Measurements from ENCODE around the gene NRL. TPM values are rescaled to one million over a fixed set of nuclear protein-coding genes. Genes with fewer than 3 reads are reported as not detected.
"Not testable (repeated sequence)": the region's sequence is repeated elsewhere in the genome, so short reads cannot be mapped to it uniquely, and the experiment has no call there.

Gene NRL
- total RNA-seq, 2 donors from 2014 or later = 4.3 to 4.7 TPM

DNA sequence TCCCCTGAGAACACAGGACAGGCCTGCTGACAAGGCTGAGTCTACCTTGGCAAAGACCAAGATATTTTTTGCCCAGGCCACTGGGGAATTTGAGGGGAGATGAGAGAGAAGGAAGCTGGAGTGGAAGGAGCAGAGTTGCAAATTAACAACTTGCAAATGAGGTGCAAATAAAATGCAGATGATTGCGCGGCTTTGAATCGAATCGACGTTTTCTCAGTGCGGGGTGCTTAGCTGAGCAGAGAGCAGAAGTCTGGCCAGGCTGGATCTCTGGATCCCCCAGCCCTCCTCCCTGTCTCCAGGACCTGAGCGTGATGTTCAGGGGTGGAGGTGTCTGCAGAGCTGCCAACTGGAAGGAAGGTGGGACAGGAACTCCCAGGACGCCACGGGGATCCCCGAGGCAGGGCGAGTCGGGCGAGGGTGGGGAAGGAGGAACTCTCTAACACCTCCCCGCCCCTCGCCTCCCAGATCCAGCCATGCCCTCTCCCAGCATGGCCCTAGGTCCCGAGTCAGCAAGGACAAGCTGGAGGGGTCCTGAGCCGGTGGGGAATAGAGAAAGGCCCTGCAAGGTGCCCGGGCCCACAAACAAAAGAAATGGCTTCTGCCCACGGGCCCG lies 63.5 kb downstream of the NRL start:
- intact Hi-C loops (cut with DNase I) = no loop called here
- no peak for DNase-seq (ENCODE audit: low spot score)
- Histone ChIP-seq H3K9me3 (no peaks in the 10 kb centered on the region), H3K27me3 (replicated peaks; ENCODE audit: insufficient read depth) (no peaks in the 10 kb centered on the region), H3K36me3 (no peaks in the 10 kb centered on the region), H3K27ac (peak overlapping the region; percentile 55 to 64), H3K4me1 (replicated peaks) (no peaks in the 10 kb centered on the region), H3K4me3 (peak overlapping the region; percentile 43 to 51)
- 17% methylated on average over 19 of the region's 20 CpGs for WGBS
- TF ChIP-seq POLR2AphosphoS5 (IDR thresholded peaks at IDR 0.05) = no peak
- TF ChIP-seq CTCF (IDR thresholded peaks at IDR 0.05) = no peak
- no peak for TF ChIP-seq POLR2A (IDR thresholded peaks at IDR 0.05)

GRCh38 chr14:24050753-24051152 lies 64.0 kb downstream of the NRL start:
- H3K27ac ChIP-seq; intact Hi-C loops (cut with DNase I): not testable (repeated sequence)

GRCh38 chr14:24049002-24049401 lies 65.7 kb downstream of the NRL start:
- DNase-seq (ENCODE audit: low spot score); H3K4me3 ChIP-seq; H3K27ac ChIP-seq; H3K36me3 ChIP-seq; H3K9me3 ChIP-seq; intact Hi-C loops (cut with DNase I); H3K27me3 ChIP-seq (replicated peaks; ENCODE audit: insufficient read depth); H3K4me1 ChIP-seq (replicated peaks): not testable (repeated sequence)
- WGBS = 80% methylated on average over 2 of the region's 2 CpGs

More at GRCh38 chr14:24050753-24051152, 64.0 kb downstream of the NRL start:
- H3K9me3 ChIP-seq; H3K4me3 ChIP-seq; H3K4me1 ChIP-seq (replicated peaks); H3K27me3 ChIP-seq (replicated peaks; ENCODE audit: insufficient read depth); H3K36me3 ChIP-seq; DNase-seq (ENCODE audit: low spot score): not testable (repeated sequence)
- WGBS = 53% methylated on average over 8 of the region's 8 CpGs

GRCh38 chr14:24042746-24043145 lies 72.0 kb downstream of the NRL start:
- intact Hi-C loops (cut with DNase I) = no loop called here
- H3K4me1 ChIP-seq (replicated peaks) = no peaks in the 10 kb centered on the region
- no peak for DNase-seq (ENCODE audit: low spot score)
- TF ChIP-seq CTCF (IDR thresholded peaks at IDR 0.05) (no peak), POLR2AphosphoS5 (IDR thresholded peaks at IDR 0.05) (no peak)
- H3K36me3 ChIP-seq = no peaks in the 10 kb centered on the region
- no peak overlapping the region for H3K27ac ChIP-seq
- H3K4me3 ChIP-seq = no peak overlapping the region
- H3K27me3 ChIP-seq (replicated peaks; ENCODE audit: insufficient read depth) = no peaks in the 10 kb centered on the region
- WGBS = 20% methylated on average over 5 of the region's 5 CpGs
- H3K9me3 ChIP-seq = no peaks in the 10 kb centered on the region

DNA sequence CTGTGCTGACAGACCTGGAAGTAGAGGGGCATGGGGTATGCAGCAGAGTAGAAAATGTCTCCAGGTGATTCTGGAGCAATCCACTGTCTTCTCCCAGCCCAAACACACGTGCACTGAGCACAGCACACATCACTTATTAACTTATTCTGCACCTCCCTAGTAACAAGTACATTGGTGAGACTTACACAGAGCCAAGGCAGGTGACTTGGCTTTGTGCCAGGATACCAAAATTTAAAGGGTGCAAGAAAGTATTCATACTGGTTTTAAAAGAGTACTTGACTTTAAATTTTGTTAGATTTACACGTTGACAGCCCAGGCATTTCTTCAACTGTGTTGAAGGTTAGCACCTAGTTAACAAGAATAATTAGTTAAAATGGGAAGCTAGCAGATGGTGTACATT lies 74.1 kb downstream of the NRL start:
- TF ChIP-seq CTCF (IDR thresholded peaks at IDR 0.05) = no peak
- no peak for TF ChIP-seq POLR2AphosphoS5 (IDR thresholded peaks at IDR 0.05)
- TF ChIP-seq POLR2A (IDR thresholded peaks at IDR 0.05) = no peak
- Histone ChIP-seq H3K4me1 (replicated peaks) (no peaks in the 10 kb centered on the region), H3K27ac (no peak overlapping the region), H3K27me3 (replicated peaks; ENCODE audit: insufficient read depth) (no peaks in the 10 kb centered on the region), H3K36me3 (no peaks in the 10 kb centered on the region), H3K4me3 (no peak overlapping the region), H3K9me3 (no peaks in the 10 kb centered on the region)
- intact Hi-C loops (cut with DNase I) = no loop called here
- DNase-seq (ENCODE audit: low spot score) = no peak
- WGBS = 38% methylated on average over 2 of the region's 2 CpGs

DNA sequence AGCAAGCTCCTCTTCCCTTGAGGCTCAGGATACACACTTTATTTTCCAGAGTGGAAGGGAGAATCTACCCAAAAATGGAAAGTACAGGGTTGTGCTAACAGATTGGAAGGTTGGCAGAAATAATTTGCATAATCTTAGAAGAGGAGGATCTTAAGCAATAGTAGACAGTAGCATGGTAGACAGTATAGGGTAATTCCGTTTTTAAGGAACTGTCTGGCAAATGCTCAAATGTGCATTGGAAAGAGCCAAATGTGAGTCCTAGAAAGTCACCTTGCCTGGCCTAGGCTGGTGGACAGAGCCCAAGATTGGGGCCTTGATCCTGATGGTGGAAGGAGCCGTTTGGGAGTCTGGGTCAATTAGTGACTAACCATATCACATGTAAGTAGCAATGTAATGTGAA lies 76.1 kb downstream of the NRL start:
- H3K4me3 ChIP-seq = no peak overlapping the region
- intact Hi-C loops (cut with DNase I) = no loop called here
- no peak for DNase-seq (ENCODE audit: low spot score)

More for the DNA sequence above, 76.1 kb downstream of the NRL start:
- Histone ChIP-seq H3K36me3 (no peaks in the 10 kb centered on the region), H3K27ac (no peak overlapping the region), H3K4me1 (replicated peaks) (no peaks in the 10 kb centered on the region), H3K27me3 (replicated peaks; ENCODE audit: insufficient read depth) (no peaks in the 10 kb centered on the region), H3K9me3 (no peaks in the 10 kb centered on the region)
- TF ChIP-seq POLR2AphosphoS5 (IDR thresholded peaks at IDR 0.05) (no peak), CTCF (IDR thresholded peaks at IDR 0.05) (no peak), POLR2A (IDR thresholded peaks at IDR 0.05) (no peak)
- WGBS = 79% methylated on average over 2 of the region's 2 CpGs
